Measurements from ENCODE around the gene CTNNA2.

Gene CTNNA2

DNA sequence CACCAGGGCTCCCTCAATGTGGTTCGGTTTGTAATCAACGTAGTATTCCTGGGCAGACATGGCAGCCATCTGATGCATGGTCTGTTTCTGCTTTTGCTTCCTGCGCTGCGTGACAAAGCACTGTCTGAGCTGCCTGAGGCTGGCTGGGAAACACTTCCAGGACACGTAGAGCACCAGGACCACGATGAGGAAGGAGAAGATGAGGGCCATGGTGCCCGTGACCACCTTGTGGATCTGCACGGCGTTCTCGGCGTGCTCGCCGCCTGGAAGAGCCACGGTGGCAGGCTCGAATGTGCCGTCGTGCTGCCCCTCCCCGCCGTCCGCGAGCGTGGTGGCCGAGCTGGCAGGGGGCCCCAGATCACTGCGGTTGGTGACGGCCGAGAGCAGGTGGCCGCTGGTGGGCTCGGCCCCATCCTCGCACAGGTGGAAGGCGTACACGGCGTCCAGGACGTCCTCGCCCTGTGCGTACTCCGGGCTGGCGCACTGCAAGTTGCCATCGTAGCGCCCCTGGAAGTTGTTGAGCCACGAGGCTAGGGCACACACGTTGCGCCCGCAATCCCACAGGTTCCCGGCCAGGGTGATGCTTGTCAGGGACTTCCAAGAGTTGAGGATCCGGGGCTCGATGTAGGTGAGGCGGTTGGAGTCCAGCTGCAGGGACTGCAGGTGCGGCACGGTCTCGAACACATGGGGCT, 789.6 kb downstream of the CTNNA2 start:
- no peak overlapping the region for H3K27ac ChIP-seq
- TF ChIP-seq, protein P1, sequence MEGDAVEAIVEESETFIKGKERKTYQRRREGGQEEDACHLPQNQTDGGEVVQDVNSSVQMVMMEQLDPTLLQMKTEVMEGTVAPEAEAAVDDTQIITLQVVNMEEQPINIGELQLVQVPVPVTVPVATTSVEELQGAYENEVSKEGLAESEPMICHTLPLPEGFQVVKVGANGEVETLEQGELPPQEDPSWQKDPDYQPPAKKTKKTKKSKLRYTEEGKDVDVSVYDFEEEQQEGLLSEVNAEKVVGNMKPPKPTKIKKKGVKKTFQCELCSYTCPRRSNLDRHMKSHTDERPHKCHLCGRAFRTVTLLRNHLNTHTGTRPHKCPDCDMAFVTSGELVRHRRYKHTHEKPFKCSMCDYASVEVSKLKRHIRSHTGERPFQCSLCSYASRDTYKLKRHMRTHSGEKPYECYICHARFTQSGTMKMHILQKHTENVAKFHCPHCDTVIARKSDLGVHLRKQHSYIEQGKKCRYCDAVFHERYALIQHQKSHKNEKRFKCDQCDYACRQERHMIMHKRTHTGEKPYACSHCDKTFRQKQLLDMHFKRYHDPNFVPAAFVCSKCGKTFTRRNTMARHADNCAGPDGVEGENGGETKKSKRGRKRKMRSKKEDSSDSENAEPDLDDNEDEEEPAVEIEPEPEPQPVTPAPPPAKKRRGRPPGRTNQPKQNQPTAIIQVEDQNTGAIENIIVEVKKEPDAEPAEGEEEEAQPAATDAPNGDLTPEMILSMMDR (IDR thresholded peaks at IDR 0.05), result no peak
- no peak for TF ChIP-seq ZFX (IDR thresholded peaks at IDR 0.05; ENCODE audit: borderline replicate concordance)

DNA sequence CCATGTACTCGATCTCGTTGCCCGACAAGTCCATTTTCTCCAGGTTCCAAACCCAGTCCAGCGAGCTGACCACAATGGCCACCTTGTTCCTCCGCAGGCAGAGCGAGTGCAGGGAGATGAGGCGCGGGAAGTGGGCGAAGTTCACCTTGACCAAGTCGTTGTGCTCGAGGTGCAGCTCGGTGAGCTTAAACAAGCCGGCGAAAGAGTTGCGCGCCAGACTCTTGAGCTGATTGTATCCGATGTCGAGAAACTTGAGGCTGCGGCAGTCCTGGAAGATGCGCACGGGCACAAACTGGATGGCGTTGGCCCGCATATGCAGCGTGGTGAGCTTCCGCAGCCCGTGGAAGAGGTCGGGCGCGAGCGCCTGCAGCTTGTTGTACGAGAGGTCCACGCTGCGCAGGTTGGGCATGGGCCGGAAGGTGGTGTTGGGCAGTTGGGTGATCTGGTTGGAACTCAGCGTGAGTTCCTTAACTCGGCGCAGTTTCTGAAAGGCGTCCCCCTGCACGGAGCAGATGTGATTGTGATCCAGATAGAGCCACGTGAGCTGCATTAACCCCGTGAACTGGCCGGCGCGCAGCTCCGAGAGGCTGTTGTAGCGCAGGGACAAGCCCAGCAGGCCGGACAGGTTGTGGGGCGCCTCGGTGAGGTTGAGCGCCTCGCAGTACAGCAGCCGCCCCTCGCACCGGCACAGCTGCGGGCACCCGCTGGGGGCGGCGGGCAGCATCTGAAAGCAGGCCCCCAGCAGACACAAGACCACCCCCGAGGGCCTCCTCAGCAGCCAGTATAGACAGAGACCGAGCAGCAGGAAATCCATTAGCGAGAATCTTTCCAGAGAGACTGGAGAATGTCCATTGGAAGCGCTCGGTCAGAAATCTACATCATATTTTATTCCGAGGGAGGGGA, 790.4 kb downstream of the CTNNA2 start:
- TF ChIP-seq, protein P1 (IDR thresholded peaks at IDR 0.05), result no peak
- TF ChIP-seq ZFX (IDR thresholded peaks at IDR 0.05; ENCODE audit: borderline replicate concordance), result no peak
- no peak overlapping the region for H3K27ac ChIP-seq

DNA sequence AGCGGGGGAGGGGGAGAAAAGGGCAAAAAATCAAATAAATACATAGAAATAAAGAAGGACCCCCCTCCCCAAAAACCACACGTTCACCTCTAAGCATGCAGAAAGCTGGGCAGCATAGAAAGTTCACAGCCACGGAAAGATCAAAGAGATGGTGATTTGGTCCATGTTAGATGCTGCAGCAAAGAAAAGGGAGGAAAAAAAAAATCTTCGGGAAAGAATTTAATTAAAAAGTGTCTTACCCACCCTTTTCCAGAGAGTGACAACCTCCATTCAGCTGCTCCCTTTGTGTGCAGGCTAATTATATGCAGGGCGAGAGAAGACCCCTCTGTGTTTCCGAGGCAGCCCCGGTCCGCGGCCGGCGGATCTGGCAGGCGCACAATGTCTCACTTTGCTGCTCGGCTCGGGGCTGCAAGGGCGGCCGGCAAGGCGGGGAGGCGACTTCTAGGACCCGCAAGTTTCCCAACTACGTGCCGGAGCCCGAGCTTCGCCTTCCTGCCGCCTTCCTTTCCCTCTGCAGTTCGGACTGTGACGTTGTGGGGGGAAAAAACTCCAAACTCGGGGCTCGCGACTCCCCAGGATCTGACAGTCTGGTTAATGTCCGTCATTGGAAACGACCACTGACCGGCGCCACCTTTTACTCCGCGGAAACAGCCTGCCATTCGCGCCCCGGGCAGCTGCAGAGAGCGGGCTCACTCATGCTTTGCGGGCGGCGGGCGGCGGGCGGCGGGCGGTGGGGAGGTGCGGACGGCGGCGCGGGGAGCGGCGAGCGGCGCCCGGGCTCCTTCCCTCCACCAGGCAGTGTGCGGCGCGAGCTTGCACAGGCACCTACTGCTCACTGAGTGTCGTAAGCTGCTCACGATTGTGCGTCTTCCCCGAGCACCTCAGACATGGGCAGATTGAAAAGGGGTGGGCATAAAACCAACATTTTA, 791.3 kb downstream of the CTNNA2 start, which contains the start of gene LRRTM1:
TSS of gene LRRTM1 (minus strand) at position 844 of the 929 bp plus-strand sequence. CDS start 933 bp downstream, outside the sequence.
- H3K27ac ChIP-seq, result no peak within 1 kb of the TSS
- TF ChIP-seq, protein P1 (IDR thresholded peaks at IDR 0.05), result no peak
- no peak for TF ChIP-seq ZFX (IDR thresholded peaks at IDR 0.05; ENCODE audit: borderline replicate concordance)

- no peak overlapping the region for H3K27ac ChIP-seq
- TF ChIP-seq, protein P1 (IDR thresholded peaks at IDR 0.05), result no peak
- no peak for TF ChIP-seq ZFX (IDR thresholded peaks at IDR 0.05; ENCODE audit: borderline replicate concordance)
Observed at GRCh38 chr2:80311304-80311703, 798.5 kb downstream of the CTNNA2 start.

DNA sequence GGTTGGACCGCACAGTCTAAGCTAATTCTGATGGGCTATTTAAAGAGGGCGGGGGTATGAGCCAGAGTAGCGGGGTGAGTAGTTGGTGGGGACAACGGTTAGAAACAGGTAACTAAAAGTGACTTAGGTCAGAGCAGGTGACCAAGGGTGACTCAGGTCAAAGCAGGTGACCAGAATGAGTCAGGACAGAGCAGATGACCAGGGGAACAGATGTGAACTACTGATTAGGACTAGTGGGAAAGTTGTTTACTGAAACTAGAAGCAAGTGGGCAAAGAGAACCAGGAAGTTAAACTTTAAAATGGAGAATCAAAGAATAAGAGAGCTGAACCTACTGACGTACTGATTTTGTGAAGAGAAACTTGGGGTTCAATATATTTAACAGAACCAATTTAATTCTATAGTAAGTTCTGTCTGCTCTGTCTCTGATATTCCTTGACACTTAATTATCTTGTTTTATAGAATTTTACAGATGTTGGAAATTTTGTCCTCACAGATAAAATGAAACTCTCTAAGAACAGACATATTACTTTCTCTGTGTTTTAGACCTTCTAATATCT, 799.5 kb downstream of the CTNNA2 start:
- no peak for TF ChIP-seq ZFX (IDR thresholded peaks at IDR 0.05; ENCODE audit: borderline replicate concordance)
- TF ChIP-seq, protein P1 (IDR thresholded peaks at IDR 0.05), result no peak
- no peak overlapping the region for H3K27ac ChIP-seq

DNA sequence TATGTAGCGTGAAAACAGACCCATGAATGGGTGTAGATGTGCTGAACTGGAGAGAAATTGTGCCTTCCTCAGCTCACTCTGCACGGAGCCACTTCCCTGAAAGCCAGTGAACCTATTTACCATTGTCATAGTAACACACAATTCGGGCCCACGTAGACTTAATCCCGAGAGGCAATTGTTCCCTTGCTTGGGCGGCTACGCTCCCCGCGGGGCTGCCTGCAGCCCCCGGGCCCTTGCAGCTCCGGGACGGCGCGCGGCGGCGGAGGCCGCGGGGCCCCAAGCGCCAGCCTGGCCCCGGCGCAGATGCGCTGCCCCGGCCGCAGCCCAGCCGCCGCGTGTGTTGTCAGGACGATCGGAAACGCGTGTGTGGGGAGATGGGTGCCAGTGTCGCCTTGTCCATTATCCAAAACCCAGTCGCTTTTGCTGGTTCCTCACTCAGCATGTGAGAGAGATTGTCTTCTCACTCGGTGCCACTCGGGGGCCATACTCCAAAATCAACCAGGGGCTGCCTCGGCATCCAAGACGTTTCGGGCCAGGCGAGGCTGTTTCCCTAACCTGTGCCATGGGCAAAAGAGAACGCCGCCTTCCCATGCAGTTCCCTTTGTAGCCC, 809.6 kb downstream of the CTNNA2 start:
- H3K27ac ChIP-seq, result no peak overlapping the region
- TF ChIP-seq ZFX (IDR thresholded peaks at IDR 0.05; ENCODE audit: borderline replicate concordance), result no peak
- TF ChIP-seq, protein P1 (IDR thresholded peaks at IDR 0.05), result no peak

Measured in 22Rv1 (cell line).